Activated CD4-positive, alpha-beta T cell treated with anti-CD3 and anti-CD28 coated beads, Interleukin-2, amount 10 ng/mL, durations not matched to agents 24 days and 14 days (primary cell): ENCODE data around the gene PCDHA11. TPM values are rescaled to one million over a fixed set of nuclear protein-coding genes. Genes with fewer than 3 reads are reported as not detected.
A peak's percentile ranks its signal among the peaks of the same experiment; 100 is the strongest.
"Not testable (repeated sequence)": the region's sequence is repeated elsewhere in the genome, so short reads cannot be mapped to it uniquely, and the experiment has no call there.

ENCODE experiments used
- DNase-seq: peaks from one replicate; pipeline ENCODE4 v3.0.0; 2022
- H3K27ac Mint-ChIP-seq: one replicate; pipeline ENCODE4 v1.8.0; 2022; ENCODE audit warnings: mild to moderate bottlenecking, mixed read lengths
- H3K27me3 Mint-ChIP-seq: one replicate; pipeline ENCODE4 v1.8.0; 2022; ENCODE audit warnings: mixed read lengths
- H3K36me3 Mint-ChIP-seq: one replicate; pipeline ENCODE4 v1.8.0; 2022; ENCODE audit warnings: low read depth, mild to moderate bottlenecking, mixed read lengths
- H3K4me1 Mint-ChIP-seq: one replicate; pipeline ENCODE4 v1.8.0; 2021; ENCODE audit warnings: mixed read lengths
- H3K4me3 Mint-ChIP-seq: one replicate; pipeline ENCODE4 v1.8.0; 2022; ENCODE audit warnings: mild to moderate bottlenecking, moderate library complexity, mixed read lengths
- H3K9me3 Mint-ChIP-seq: one replicate; pipeline ENCODE4 v1.8.0; 2021; ENCODE audit warnings: mixed read lengths
- intact Hi-C: fragments of 100-400 bp; cut with micrococcal nuclease; formaldehyde crosslinking; loops from one replicate; pipeline ENCODE4 v1.15.1; 2023
- total RNA-seq: library from RNA; stranded (reverse); gene quantifications from 2 replicates; pipeline ENCODE4 v1.2.3, GENCODE V29; 2022

Gene PCDHA11
- total RNA-seq, 1 donor from 2014 or later, result not detected

DNA sequence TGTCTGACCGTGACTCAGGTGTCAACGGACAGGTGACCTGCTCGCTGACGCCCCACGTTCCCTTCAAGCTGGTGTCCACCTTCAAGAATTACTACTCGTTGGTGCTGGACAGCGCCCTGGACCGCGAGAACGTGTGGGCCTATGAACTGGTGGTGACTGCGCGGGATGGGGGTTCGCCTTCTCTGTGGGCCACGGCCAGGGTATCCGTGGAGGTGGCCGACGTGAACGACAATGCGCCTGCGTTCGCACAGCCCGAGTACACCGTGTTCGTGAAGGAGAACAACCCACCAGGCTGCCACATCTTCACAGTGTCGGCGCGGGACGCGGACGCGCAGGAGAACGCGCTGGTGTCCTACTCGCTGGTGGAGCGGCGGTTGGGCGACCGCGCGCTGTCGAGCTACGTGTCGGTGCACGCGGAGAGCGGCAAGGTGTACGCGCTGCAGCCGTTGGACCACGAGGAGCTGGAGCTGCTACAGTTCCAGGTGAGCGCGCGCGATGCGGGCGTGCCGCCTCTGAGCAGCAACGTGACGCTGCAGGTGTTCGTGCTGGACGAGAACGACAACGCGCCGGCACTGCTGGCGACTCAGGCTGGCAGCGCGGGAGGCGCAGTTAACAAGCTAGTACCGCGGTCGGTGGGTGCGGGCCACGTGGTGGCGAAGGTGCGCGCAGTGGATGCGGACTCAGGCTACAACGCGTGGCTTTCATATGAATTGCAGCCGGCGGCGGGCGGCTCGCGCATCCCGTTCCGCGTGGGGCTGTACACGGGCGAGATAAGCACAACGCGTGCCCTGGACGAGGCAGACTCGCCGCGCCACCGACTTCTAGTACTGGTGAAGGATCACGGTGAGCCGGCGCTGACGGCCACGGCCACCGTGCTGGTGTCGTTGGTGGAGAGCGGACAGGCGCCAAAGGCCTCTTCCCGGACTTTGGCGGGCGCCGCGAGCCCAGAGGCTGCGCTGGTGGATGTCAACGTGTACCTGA lies 1.8 kb downstream of the PCDHA11 start:
- no peak overlapping the region for H3K4me3 Mint-ChIP-seq
- H3K36me3 Mint-ChIP-seq, result no peaks in the 10 kb centered on the region
- intact Hi-C loops, result no loop called here
- no peaks in the 10 kb centered on the region for H3K27me3 Mint-ChIP-seq
- no peaks in the 10 kb centered on the region for H3K4me1 Mint-ChIP-seq
- DNase-seq, result no peak
- peaks cover 6% of the 10 kb centered on the region for H3K9me3 Mint-ChIP-seq
- no peak overlapping the region for H3K27ac Mint-ChIP-seq

DNA sequence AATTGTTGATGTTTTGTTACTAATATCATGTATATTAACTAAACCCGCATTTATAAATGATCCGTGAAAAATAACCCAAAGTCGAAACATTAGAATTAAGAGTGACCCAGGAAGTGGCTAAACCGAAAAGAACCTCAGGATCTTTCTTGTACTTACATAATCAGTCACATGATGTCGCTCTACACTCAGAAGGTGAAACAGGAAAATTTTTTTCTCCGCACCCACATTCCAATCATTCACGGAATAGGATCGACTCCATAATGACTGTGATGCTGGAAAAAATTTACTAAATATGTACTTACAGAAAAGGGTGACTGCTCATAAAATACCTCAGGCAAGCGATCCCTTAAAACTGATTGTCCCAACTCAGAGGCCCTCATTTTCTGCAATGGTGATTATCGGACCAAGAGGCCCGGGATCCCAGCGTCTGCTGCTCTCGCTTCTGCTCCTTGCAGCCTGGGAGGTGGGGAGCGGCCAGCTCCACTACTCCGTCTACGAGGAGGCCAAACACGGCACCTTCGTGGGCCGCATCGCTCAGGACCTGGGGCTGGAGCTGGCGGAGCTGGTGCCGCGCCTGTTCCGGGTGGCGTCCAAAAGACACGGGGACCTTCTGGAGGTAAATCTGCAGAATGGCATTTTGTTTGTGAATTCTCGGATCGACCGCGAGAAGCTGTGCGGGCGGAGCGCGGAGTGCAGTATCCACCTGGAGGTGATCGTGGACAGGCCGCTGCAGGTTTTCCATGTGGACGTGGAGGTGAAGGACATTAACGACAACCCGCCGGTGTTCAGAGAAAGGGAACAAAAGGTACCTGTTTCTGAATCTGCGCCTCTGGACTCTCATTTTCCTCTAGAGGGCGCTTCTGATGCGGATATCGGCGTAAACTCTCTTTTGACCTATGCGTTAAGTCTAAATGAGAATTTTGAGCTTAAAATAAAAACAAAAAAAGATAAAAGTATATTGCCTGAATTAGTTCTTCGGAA lies 6.6 kb downstream of the PCDHA11 start, which contains the start of gene PCDHA12:
PCDHA12 (plus strand) TSS at position 224 of the 981 bp plus-strand sequence; CDS start at position 389, 165 bp downstream.
- Mint-ChIP-seq H3K36me3 (no peaks in the 10 kb centered on the region), H3K4me1 (no peaks in the 10 kb centered on the region), H3K9me3 (peaks cover 15% of the 10 kb centered on the region), H3K27ac (peak within 1 kb of the TSS; percentile 20), H3K27me3 (no peaks in the 10 kb centered on the region), H3K4me3 (no peak within 1 kb of the TSS)
- no peak for DNase-seq
- intact Hi-C loops, result no loop called here

DNA sequence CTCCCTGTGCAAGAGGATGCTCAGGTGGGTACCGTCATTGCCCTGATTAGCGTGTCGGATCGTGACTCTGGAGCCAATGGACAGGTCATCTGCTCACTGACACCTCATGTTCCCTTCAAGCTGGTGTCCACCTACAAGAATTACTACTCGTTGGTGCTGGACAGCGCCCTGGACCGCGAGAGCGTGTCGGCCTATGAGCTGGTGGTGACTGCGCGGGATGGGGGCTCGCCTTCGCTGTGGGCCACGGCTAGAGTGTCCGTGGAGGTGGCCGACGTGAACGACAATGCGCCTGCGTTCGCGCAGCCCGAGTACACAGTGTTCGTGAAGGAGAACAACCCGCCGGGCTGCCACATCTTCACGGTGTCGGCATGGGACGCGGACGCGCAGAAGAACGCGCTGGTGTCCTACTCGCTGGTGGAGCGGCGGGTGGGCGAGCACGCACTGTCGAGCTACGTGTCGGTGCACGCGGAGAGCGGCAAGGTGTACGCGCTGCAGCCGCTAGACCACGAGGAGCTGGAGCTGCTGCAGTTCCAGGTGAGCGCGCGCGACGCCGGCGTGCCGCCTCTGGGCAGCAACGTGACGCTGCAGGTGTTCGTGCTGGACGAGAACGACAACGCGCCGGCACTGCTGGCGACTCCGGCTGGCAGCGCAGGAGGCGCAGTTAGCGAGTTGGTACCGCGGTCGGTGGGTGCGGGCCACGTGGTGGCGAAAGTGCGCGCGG lies 7.9 kb downstream of the PCDHA11 start:
- H3K4me3 Mint-ChIP-seq, H3K27ac Mint-ChIP-seq, DNase-seq, H3K36me3 Mint-ChIP-seq, H3K27me3 Mint-ChIP-seq, intact Hi-C loops, H3K4me1 Mint-ChIP-seq: not testable (repeated sequence)
- H3K9me3 Mint-ChIP-seq, result peaks cover 23% of the 10 kb centered on the region

DNA sequence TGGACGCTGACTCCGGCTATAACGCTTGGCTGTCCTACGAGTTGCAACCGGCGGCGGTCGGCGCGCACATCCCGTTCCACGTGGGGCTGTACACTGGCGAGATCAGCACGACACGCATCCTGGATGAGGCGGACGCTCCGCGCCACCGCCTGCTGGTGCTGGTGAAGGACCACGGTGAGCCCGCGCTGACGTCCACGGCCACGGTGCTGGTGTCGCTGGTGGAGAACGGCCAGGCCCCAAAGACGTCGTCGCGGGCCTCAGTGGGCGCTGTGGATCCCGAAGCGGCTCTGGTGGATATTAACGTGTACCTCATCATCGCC lies 8.5 kb downstream of the PCDHA11 start:
- Mint-ChIP-seq H3K9me3 (peaks cover 21% of the 10 kb centered on the region), H3K27me3 (no peaks in the 10 kb centered on the region), H3K36me3 (no peaks in the 10 kb centered on the region), H3K27ac (no peak overlapping the region), H3K4me3 (no peak overlapping the region), H3K4me1 (no peaks in the 10 kb centered on the region)
- intact Hi-C loops, result no loop called here
- no peak for DNase-seq

DNA sequence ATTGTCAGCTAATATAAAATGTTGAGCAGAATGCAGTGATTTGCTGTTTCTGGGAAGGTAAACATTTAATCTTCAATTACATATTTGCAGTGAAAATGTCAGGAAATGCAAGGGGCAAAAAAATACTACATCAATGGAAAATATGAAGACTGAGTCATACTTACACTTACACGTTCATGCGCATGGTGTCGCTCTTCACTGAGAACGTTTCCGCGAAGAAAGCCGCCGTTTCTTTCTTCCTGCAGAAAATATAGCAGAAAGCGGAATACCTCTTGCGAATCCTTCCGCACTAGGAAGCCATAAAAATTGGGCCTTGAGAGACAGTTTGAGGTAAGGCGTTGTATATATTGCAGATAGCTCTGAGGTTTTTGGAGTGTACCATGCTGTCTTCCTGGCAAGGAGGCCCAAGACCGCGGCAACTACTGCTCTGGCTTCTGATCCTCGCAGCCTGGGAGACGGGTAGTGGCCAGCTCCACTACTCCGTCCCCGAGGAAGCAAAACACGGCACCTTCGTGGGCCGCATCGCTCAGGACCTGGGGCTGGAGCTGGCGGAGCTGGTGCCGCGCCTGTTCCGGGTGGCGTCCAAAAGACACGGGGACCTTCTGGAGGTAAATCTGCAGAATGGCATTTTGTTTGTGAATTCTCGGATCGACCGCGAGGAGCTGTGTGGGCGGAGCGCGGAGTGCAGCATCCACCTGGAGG lies 13.3 kb downstream of the PCDHA11 start, which contains the start of gene PCDHA13:
PCDHA13 (plus strand) TSS at position 236 of the 702 bp plus-strand sequence; CDS start at position 381, 145 bp downstream.
- Mint-ChIP-seq H3K9me3 (peaks cover 21% of the 10 kb centered on the region), H3K27me3 (no peaks in the 10 kb centered on the region), H3K27ac (no peak within 1 kb of the TSS), H3K4me1 (no peaks in the 10 kb centered on the region), H3K4me3 (no peak within 1 kb of the TSS), H3K36me3 (no peaks in the 10 kb centered on the region)
- intact Hi-C loops, result no loop called here
- DNase-seq, result no peak

DNA sequence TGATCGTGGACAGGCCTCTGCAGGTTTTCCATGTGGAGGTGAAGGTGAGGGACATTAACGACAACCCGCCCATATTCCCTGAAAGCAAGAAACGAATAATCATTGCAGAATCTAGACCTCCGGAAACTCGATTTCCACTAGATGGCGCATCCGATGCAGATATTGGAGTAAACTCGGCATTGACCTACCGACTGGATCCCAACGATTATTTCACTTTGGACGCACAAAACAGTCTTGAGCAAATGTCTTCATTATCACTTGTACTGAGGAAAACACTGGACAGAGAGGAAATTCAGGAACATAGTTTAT lies 13.8 kb downstream of the PCDHA11 start:
- no peaks in the 10 kb centered on the region for H3K4me1 Mint-ChIP-seq
- DNase-seq, result no peak
- intact Hi-C loops, result no loop called here
- no peak overlapping the region for H3K27ac Mint-ChIP-seq
- no peaks in the 10 kb centered on the region for H3K36me3 Mint-ChIP-seq
- no peaks in the 10 kb centered on the region for H3K27me3 Mint-ChIP-seq
- no peak overlapping the region for H3K4me3 Mint-ChIP-seq
- H3K9me3 Mint-ChIP-seq, result peaks cover 21% of the 10 kb centered on the region

DNA sequence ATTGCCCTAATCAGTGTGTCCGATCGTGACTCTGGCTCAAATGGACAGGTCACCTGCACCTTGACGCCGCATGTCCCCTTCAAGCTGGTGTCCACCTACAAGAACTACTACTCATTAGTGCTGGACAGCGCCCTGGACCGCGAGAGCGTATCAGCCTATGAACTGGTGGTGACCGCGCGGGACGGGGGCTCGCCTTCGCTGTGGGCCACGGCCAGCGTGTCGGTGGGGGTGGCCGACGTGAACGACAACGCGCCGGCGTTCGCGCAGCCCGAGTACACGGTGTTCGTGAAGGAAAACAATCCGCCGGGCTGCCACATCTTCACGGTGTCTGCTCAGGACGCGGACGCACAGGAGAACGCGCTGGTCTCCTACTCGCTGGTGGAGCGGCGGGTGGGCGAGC lies 14.6 kb downstream of the PCDHA11 start:
- Mint-ChIP-seq H3K4me1 (no peaks in the 10 kb centered on the region), H3K9me3 (peaks cover 26% of the 10 kb centered on the region), H3K27me3 (no peaks in the 10 kb centered on the region), H3K36me3 (no peaks in the 10 kb centered on the region), H3K27ac (no peak overlapping the region), H3K4me3 (no peak overlapping the region)
- no peak for DNase-seq
- intact Hi-C loops, result no loop called here

DNA sequence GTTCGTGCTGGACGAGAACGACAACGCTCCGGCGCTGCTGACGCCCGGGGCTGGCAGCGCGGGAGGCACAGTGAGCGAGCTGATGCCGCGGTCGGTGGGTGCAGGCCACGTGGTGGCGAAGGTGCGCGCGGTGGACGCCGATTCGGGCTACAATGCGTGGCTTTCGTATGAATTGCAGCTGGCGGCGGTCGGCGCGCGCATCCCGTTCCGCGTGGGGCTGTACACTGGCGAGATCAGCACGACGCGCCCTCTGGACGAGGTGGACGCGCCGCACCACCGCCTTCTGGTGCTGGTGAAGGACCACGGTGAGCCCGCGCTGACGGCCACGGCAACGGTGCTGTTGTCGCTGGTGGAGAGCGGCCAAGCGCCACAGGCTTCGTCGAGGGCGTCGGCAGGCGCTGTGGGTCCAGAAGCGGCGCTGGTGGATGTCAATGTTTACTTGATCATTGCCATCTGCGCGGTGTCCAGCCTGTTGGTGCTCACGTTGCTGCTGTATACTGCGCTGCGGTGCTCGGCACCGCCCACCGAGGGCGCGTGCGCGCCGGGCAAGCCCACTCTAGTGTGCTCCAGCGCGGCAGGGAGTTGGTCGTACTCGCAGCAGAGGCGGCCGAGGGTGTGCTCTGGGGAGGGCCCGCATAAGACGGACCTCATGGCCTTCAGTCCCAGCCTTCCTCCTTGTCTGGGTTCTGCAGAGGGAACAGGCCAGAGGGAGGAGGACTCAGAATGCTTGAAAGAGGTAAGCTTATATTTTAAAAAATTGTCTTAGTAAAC lies 15.4 kb downstream of the PCDHA11 start:
- H3K4me3 Mint-ChIP-seq, result no peak overlapping the region
- no peaks in the 10 kb centered on the region for H3K4me1 Mint-ChIP-seq
- intact Hi-C loops, result no loop called here

DNA sequence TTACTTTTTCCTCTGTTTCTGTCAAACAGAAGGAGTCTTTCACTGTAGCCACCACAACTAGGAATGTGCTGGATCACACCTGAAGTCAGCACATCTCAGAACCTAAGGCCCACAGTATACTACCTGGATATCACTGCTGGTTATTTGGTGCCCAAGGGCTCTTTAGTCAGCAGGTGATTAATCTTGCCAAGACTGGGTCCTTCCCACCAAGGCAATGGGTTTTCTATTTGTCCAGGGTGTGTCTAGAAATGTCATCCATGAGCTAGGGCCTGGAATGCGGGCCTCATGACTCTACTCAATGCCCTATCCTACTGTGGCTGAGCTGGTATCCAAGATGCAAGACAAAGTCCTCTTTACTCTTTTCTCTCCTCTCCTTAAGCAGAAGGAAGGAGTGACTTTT lies 47.6 kb downstream of the PCDHA11 start:
- no peaks in the 10 kb centered on the region for H3K9me3 Mint-ChIP-seq
- no peak for DNase-seq
- no peaks in the 10 kb centered on the region for H3K4me1 Mint-ChIP-seq
- H3K27me3 Mint-ChIP-seq, result no peaks in the 10 kb centered on the region
- intact Hi-C loops, result no loop called here
- no peak overlapping the region for H3K4me3 Mint-ChIP-seq
- H3K36me3 Mint-ChIP-seq, result no peaks in the 10 kb centered on the region
- no peak overlapping the region for H3K27ac Mint-ChIP-seq

More for the DNA sequence above, 15.4 kb downstream of the PCDHA11 start:
- Mint-ChIP-seq H3K27me3 (no peaks in the 10 kb centered on the region), H3K36me3 (no peaks in the 10 kb centered on the region), H3K9me3 (peaks cover 26% of the 10 kb centered on the region), H3K27ac (no peak overlapping the region)
- DNase-seq, result no peak

Other genes with a start within 250 kb of the PCDHA11 start
- gene CD14, start 235.8 kb upstream of the PCDHA11 start, total RNA-seq, result 0.31 and 0.35 TPM in 2 replicates
- 38.1 and 41.9 TPM in 2 replicates for gene TMCO6, start 229.5 kb upstream of the PCDHA11 start, total RNA-seq
- gene NDUFA2, start 221.3 kb upstream of the PCDHA11 start, total RNA-seq, result 63.2 and 63.6 TPM in 2 replicates
- gene IK, start 221.1 kb upstream of the PCDHA11 start, total RNA-seq, result 112 and 113 TPM in 2 replicates
- gene WDR55, start 204.1 kb upstream of the PCDHA11 start, total RNA-seq, result 41.6 and 42.9 TPM in 2 replicates
- gene DND1, start 195.4 kb upstream of the PCDHA11 start, total RNA-seq, result 2.8 and 3.8 TPM in 2 replicates
- 109 and 115 TPM in 2 replicates for gene HARS1, start 177.6 kb upstream of the PCDHA11 start, total RNA-seq
- gene HARS2, start 177.5 kb upstream of the PCDHA11 start, total RNA-seq, result 28.0 and 29.6 TPM in 2 replicates
- gene ZMAT2, start 168.5 kb upstream of the PCDHA11 start, total RNA-seq, result 67.1 and 67.2 TPM in 2 replicates
- gene PCDHA1, start 82.8 kb upstream of the PCDHA11 start, total RNA-seq, result not detected in 2 replicates
- not detected in 2 replicates for gene PCDHA2, start 74.1 kb upstream of the PCDHA11 start, total RNA-seq
- not detected in 2 replicates for gene PCDHA3, start 67.9 kb upstream of the PCDHA11 start, total RNA-seq
- gene PCDHA4, start 61.9 kb upstream of the PCDHA11 start, total RNA-seq, result not detected in 2 replicates
- not detected in 2 replicates for gene PCDHA5, start 47.3 kb upstream of the PCDHA11 start, total RNA-seq
- not detected in 2 replicates for gene PCDHA6, start 41.0 kb upstream of the PCDHA11 start, total RNA-seq
- gene PCDHA7, start 34.7 kb upstream of the PCDHA11 start, total RNA-seq, result not detected in 2 replicates
- gene PCDHA8, start 27.8 kb upstream of the PCDHA11 start, total RNA-seq, result not detected in 2 replicates
- not detected in 2 replicates for gene PCDHA9, start 20.6 kb upstream of the PCDHA11 start, total RNA-seq
- gene PCDHA10, start 13.1 kb upstream of the PCDHA11 start, total RNA-seq, result not detected in 2 replicates
- gene PCDHA12, start 6.4 kb downstream of the PCDHA11 start, total RNA-seq, result not detected in 2 replicates
- not detected in 2 replicates for gene PCDHA13, start 13.2 kb downstream of the PCDHA11 start, total RNA-seq
- gene PCDHAC1, start 57.3 kb downstream of the PCDHA11 start, total RNA-seq, result not detected in 2 replicates
- gene PCDHAC2, start 97.5 kb downstream of the PCDHA11 start, total RNA-seq, result not detected in 2 replicates
- gene PCDHB1, start 182.4 kb downstream of the PCDHA11 start, total RNA-seq, result not detected in 2 replicates
- gene PCDHB2, start 225.7 kb downstream of the PCDHA11 start, total RNA-seq, result 0.19 TPM in 1 of 2 replicates, not detected in the other
- gene PCDHB3, start 231.5 kb downstream of the PCDHA11 start, total RNA-seq, result not detected in 2 replicates